ENCODE measurements around the gene SAE1. TPM values are rescaled to one million over a fixed set of nuclear protein-coding genes. Genes with fewer than 3 reads are reported as not detected.

SAE1 gene
- total RNA-seq, 3 donors from 2014 or later: 44.6 to 61.4 (median 55.7) TPM

- no peaks in the 10 kb centered on the region for H3K27me3 ChIP-seq
- no peak for TF ChIP-seq POLR2A (IDR thresholded peaks at IDR 0.05)
- TF ChIP-seq POLR2AphosphoS5 (IDR thresholded peaks at IDR 0.05): no peak
- TF ChIP-seq, protein P1, sequence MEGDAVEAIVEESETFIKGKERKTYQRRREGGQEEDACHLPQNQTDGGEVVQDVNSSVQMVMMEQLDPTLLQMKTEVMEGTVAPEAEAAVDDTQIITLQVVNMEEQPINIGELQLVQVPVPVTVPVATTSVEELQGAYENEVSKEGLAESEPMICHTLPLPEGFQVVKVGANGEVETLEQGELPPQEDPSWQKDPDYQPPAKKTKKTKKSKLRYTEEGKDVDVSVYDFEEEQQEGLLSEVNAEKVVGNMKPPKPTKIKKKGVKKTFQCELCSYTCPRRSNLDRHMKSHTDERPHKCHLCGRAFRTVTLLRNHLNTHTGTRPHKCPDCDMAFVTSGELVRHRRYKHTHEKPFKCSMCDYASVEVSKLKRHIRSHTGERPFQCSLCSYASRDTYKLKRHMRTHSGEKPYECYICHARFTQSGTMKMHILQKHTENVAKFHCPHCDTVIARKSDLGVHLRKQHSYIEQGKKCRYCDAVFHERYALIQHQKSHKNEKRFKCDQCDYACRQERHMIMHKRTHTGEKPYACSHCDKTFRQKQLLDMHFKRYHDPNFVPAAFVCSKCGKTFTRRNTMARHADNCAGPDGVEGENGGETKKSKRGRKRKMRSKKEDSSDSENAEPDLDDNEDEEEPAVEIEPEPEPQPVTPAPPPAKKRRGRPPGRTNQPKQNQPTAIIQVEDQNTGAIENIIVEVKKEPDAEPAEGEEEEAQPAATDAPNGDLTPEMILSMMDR (IDR thresholded peaks at IDR 0.05): no peak
- H3K9me3 ChIP-seq: no peaks in the 10 kb centered on the region
- peak overlapping the region in 2 of 3 donors; percentile 43 to 62 for H3K4me3 ChIP-seq
- peaks cover 0 to 20% of the 10 kb centered on the region in 2 donors for H3K4me1 ChIP-seq
- peak overlapping the region in 1 of 2 donors; percentile 17 for H3K27ac ChIP-seq
- H3K36me3 ChIP-seq: no peaks in the 10 kb centered on the region
- intact Hi-C loops (cut with DNase I; ENCODE audit: low total_unique reads): no loop called here
- peak in 1 of 2 donors; percentile 48 for DNase-seq (ENCODE audit: low spot score in 2 of 2)
Measured at GRCh38 chr19:47239610-47240296, 109.1 kb downstream of the SAE1 start.

DNA sequence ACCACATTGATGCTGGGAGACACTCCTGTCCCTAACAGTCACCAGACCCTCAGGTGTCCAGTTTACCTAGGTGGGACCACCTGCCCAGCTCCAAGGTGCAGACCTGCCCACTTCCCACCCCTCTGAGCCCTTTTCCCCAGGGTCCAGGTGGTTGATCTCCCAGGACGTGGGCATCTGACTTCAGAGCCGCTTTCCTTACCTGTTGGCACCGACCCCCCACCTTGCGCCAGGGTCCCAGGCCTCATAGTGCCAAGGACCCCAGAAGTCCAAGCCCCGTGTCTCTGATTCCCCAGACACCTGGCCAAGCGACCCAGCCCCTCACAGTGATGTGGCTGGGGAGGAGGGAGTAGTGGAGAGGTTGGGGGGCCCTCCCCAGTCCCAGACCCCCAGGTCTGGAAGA, 109.9 kb downstream of the SAE1 start:
- Histone ChIP-seq H3K36me3 (no peaks in the 10 kb centered on the region), H3K27ac (no peak overlapping the region), H3K9me3 (no peaks in the 10 kb centered on the region), H3K27me3 (no peaks in the 10 kb centered on the region), H3K4me3 (peak overlapping the region in 1 of 3 donors; percentile 51), H3K4me1 (peaks cover 0 to 20% of the 10 kb centered on the region in 2 donors)
- no peak for DNase-seq (ENCODE audit: low spot score in 2 of 2)
- TF ChIP-seq POLR2AphosphoS5 (IDR thresholded peaks at IDR 0.05) (no peak), POLR2A (IDR thresholded peaks at IDR 0.05) (no peak)
- TF ChIP-seq, protein P1 (IDR thresholded peaks at IDR 0.05): no peak
- intact Hi-C loops (cut with DNase I; ENCODE audit: low total_unique reads): no loop called here

DNA sequence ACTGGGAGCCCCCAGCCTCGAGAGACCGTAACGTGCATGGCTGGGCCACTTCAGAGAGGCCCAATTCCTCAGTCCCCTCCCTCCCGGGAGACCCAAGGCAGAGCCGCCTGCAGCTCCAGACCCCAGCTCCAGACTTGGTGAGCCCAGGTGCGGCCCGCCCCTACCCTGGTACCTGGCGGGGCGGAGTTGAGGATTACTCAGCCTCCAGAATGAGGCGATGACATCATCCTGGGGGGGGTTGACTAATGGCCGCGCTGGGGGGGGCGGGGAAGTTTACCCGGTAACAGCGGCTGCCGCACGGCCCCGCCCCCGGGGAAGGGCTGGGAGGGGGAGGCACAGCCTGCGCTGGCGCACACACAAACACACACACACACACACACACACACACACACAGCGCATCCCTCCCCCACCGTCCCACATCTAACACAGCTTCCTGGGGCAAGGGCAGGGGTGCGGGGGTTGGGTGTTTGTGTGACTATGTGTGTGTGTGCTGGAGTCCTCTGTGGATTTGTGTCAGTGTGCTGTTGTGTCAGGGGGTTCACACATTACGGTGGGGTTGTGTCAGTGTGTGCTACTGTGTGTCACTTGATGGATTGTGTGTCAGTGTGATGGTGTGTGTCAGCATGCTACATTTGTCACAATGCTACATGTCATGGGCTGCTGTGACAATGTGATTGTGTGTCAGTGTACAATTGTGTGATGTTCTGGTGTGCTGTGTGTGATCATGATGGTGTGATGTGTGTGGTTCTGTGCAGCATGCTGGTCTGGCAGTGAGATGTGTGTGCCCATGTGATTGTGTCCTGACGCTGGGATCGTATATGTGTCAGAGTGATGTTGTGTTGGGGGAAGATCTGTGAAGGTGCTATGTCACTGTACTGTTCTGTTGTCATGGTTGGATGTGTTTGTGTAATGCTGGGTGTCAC, 110.6 kb downstream of the SAE1 start:
- peak; percentile 78 to 79 for DNase-seq (ENCODE audit: low spot score in 2 of 2)
- no peaks in the 10 kb centered on the region for H3K9me3 ChIP-seq
- H3K4me1 ChIP-seq: peaks cover 0 to 20% of the 10 kb centered on the region in 2 donors
- H3K36me3 ChIP-seq: no peaks in the 10 kb centered on the region
- intact Hi-C loops (cut with DNase I; ENCODE audit: low total_unique reads): loop anchor here (1.0 kb wide), 1 partner anchor 32 kb away; no protein-coding TSS in a partner anchor
- no peak overlapping the region for H3K27ac ChIP-seq
- H3K27me3 ChIP-seq: no peaks in the 10 kb centered on the region
- peak overlapping the region in 1 of 3 donors; percentile 51 for H3K4me3 ChIP-seq
- TF ChIP-seq POLR2AphosphoS5 (IDR thresholded peaks at IDR 0.05): no peak
- no peak for TF ChIP-seq POLR2A (IDR thresholded peaks at IDR 0.05)
- TF ChIP-seq, protein P1 (IDR thresholded peaks at IDR 0.05): no peak

DNA sequence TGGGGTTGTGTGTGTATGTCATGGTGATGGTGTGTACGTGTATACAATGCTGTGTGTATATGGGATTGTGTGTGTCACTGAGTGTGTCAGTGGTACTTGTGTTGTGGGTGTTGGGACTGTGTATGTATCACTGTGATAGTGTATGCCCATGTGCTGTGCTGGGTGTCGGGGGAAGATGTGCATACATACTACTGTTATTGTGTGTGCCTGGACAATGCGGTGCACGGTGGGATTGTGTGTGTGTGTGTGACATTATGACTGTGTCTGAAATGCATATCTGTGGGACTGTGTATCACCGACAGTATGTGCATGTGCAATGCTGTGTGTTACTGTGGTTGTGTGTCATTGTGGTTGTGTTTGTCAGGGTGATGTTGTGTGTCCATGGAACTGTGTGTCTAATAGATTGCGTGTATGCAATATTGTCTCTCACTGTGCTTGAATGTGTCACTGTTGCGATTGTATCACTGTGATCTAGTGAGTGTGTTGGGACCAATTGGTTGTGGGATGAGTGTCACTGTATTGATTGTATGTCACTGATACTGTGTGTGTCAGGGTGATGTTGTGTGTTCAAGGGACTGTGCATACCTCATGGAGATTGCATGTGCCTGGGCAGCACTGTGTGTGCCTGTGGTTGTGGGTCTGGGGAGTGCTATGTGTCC, 111.4 kb downstream of the SAE1 start:
- Histone ChIP-seq H3K27ac (no peak overlapping the region), H3K27me3 (no peaks in the 10 kb centered on the region), H3K4me3 (no peak overlapping the region), H3K36me3 (no peaks in the 10 kb centered on the region), H3K4me1 (peaks cover 0 to 20% of the 10 kb centered on the region in 2 donors), H3K9me3 (no peaks in the 10 kb centered on the region)
- intact Hi-C loops (cut with DNase I; ENCODE audit: low total_unique reads): loop anchor here (1.0 kb wide), 1 partner anchor 33 kb away; no protein-coding TSS in a partner anchor
- DNase-seq (ENCODE audit: low spot score in 2 of 2): no peak
- no peak for TF ChIP-seq POLR2A (IDR thresholded peaks at IDR 0.05)
- no peak for TF ChIP-seq POLR2AphosphoS5 (IDR thresholded peaks at IDR 0.05)
- TF ChIP-seq, protein P1 (IDR thresholded peaks at IDR 0.05): no peak

Data from breast epithelium (tissue), 4 donors.